NK-92 (cell line): ENCODE measurements around the gene KRTAP10-6.
"Not testable (repeated sequence)": the region's sequence is repeated elsewhere in the genome, so short reads cannot be mapped to it uniquely, and the experiment has no call there.

Experiments
- DNase-seq: peaks from one replicate; lab custom pipeline; 2025; ENCODE audit not compliant: unreplicated experiment; lab: John Stamatoyannopoulos, UW

The KRTAP10-6 gene, protein sequence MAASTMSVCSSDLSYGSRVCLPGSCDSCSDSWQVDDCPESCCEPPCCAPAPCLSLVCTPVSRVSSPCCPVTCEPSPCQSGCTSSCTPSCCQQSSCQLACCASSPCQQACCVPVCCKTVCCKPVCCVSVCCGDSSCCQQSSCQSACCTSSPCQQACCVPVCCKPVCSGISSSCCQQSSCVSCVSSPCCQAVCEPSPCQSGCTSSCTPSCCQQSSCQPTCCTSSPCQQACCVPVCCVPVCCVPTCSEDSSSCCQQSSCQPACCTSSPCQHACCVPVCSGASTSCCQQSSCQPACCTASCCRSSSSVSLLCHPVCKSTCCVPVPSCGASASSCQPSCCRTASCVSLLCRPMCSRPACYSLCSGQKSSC

DNA sequence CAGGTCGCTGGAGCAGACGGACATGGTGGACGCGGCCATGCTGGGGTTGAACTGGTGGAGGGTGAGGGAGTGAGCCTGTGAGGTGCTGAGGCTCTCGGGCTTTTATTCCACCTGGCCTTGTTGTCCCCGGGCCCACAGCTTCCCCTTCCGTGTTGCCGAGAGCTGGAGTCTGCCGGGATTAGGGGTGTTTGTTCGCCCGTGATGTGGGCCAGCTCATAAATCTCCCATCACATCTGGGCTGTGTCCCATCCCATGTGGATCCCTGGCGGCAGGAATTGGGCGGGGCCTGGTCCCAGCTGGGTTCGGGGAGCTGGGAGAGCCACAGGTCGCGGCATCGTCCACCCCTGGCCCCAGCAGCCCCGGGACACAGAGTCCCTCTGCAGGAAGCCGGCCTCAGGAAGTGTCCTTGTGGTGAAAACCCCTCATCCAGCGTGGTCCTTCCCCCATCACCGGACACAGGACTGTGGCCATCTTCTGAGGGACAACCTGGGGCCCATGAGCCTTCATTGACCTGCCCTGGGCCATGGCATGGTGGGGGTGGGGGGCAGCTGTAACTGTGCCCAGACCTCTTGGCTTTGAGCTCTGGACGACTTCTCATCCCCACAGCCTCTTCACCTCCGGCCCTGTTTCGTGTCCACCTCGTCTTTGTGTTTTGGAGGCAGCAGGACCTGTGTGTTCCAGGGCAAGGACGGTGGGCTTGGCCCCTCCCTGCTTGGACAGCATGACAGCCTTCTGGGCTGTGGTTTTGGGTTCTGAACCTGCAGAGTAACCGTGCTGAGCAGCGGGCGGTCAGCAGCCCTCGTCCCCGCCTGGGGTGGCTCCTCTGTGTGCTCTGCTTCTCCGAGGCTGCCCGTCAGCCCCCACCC is at the start of gene KRTAP10-6:
TSS of gene KRTAP10-6 (minus strand) at position 60 of the 866 bp plus-strand sequence. CDS start at position 39, 21 bp downstream.
- DNase-seq: no peak

DNA sequence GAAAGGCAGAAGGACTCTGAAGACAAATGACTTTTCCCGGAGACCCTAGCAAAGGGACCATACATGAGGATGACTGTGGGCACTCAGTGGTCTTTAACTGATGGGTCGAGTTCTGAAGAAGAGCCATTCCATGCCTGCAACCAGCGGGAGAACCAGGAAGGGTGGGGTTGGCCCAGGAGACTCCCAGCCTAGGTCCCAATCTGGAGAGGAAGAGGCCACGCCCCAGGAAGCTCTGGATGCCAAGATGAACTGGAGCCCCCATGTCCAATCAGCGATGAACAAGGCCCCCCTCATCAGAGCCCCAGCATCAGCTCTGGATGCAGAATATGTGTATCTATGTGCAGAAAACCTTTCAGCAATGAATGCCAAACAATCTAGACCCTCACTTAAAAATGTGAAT is 48.5 kb upstream of the KRTAP10-6 start:
- no peak for DNase-seq

DNA sequence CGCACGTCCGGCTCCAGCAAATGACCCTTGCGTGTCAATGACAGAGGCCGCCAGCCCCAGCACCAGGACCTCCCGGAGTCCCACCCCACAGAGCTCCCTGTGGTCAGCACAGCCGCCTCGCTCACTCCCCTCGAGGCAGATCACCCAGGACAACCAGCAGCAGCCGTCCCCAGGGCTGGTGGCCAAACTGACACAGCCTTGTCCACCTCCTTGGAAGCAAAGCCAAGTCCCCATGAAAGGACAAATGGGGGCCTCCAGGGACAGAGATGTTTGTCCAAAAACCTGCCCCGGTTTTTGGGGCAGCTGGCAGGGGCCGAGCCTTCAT is 47.0 kb upstream of the KRTAP10-6 start:
- no peak for DNase-seq

DNA sequence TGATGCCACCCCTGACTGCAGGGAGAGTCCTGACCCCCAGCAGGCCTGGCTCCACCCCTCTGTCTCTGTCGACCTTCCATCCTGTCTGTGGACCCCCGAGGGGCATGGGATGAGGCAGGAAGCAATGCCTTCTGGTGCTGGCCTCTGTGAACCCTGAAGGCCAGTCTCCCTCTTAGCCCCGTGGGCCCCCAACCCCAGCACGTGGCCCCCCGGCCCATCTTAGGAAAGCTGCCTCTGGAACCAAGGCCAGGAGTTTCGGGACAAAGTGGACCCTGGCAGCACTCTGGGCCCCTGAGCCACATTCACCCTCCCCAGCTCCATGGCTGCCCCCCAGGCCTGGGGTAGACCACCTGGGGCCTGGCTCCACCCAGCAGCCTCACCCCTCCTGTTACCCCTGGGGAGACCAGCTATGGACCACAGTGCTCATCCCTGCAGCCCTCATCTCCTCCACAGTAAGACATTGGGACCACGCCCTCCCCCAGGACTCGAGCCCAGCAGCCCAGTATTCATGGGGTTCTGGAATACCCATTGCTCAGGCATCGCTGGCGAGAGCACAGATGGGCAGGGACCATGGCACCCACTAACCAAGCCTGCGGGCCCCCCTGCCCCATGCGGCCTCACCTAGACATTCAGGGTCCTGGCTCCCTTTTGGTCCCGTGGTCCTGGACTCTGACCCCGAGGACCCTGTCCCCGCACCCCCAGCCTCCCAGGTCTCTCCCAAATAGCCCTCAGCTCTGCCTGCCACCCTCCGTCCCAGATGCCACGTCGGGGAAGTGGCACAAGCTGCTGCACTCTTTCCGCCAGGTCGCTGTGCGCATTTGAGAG is 46.4 kb upstream of the KRTAP10-6 start:
- not testable (repeated sequence) for DNase-seq

DNA sequence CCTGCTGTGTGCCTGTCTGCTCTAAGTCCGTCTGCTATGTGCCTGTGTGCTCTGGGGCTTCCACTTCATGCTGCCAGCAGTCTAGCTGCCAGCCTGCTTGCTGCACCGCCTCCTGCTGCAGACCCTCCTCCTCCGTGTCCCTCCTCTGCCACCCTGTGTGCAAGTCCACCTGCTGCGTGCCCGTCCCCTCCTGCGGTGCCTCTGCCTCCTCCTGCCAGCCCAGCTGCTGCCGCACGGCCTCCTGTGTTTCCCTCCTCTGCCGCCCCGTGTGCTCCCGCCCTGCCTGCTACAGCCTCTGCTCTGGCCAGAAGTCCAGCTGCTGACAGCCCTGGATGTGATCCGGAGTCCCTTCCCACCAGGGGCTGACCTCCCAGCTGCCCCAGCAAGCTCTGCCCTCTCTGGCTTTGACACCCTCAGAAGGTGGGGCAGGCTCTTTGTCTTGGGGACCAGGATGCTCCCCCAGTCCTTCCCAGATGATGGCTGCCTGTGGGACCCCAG is 45.6 kb upstream of the KRTAP10-6 start:
- not testable (repeated sequence) for DNase-seq

DNA sequence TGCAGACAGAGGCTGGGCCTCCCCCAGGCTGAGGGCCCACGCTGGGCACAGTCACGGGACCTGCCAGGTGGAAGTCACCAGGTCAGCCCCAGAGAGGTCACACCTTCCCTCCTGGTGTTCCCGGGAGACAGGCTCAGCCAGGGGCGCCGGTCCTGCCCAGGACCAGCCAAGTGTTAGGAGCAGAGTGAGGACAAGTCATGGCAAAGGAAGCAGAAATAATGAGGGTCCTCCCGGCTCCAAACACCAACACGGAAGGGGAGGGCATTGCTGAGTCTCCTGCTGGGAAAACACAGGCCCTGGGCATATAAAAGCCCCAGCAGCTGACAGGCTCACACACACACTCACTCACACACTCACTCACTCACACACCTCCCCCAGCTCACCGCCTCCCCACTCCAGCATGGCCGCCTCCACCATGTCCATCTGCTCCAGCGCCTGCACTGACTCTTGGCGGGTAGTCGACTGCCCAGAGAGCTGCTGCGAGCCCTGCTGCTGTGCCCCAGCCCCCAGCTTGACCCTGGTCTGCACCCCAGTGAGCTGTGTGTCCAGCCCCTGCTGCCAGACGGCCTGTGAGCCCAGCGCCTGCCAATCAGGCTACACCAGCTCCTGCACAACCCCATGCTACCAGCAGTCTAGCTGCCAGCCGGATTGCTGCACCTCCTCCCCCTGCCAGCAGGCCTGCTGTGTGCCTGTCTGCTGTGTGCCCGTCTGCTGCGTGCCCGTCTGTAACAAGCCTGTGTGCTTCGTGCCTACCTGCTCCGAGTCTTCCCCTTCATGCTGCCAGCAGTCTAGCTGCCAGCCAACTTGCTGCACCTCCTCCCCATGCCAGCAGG is 44.9 kb upstream of the KRTAP10-6 start, which contains the start of gene KRTAP10-10:
TSS of gene KRTAP10-10 (plus strand) at position 339 of the 833 bp plus-strand sequence. CDS start at position 401, 62 bp downstream.
- no peak for DNase-seq

DNA sequence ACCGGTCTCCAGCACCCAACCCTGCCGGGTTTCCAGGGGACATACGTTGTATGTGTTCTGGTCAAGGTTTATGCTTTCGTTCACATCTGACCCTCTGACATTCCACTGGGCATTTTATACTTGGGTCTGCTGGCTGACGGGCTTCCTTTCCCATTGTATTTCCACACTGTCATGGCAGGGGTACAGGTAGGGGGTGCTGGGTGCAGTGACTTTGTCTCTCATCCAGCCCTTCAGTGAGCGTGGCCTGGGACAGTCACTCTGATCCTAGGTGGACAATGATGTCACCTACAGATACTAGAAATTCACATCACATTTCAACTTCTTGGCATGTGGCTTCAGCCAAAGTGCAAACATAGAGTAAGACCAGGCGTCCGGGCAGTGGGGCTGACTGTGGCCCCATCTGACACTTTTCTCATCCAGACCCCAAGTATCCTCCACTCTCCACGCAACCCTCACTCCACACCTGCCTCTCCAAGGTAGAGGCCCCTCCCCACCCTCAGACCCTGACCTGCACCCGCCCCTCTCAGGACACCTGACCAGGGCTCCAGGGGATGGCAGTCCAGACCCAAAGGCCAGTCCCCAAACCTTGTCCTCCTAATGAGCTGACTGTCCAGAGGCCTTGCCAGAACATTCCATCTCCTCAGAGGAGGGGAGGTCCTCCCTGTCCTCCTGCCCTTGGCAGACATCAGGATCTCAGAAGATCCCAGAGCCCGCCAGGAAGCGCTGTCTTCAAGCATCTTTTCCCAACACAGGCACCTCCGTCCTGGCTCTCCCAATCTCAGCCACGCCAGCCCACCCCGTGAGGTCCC is 44.1 kb upstream of the KRTAP10-6 start:
- no peak for DNase-seq

DNA sequence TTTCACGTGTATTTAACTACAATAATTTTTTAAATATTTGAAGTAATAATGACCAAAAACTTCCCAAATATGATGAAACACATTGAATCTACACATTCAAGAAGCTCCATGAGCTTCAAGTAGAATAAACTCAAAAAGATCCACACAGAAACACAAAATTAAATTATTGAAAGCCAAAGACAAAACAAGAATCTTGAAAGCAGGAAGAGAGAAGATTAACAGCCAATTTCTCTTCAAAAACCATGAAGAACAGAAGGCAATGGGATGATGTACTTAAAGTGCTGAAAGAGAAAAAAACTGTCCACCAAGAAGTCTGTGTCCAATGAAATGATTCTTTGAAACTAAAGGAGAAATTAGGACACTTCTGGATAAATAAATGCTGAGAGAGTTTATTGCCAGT is 39.8 kb upstream of the KRTAP10-6 start:
- no peak for DNase-seq

DNA sequence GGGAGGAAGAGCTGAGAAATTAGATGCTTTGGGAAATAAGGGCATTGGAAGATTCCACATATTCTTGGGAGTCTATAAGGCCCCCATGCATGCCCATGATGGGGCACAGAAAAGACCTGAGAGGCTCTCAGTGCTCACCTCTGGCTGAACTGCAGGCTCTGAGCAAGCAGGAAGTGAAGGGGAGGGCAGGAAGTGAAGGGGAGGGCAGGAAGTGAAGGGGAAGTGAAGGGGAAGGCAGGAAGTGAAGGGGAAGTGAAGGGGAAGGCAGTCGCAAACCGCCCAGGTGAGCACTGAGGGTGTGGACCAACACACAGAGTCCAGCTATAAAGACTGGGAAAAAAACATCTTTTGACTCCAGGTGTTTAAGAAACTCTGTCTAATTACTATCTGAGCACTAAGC is 38.1 kb upstream of the KRTAP10-6 start:
- DNase-seq: no peak

DNA sequence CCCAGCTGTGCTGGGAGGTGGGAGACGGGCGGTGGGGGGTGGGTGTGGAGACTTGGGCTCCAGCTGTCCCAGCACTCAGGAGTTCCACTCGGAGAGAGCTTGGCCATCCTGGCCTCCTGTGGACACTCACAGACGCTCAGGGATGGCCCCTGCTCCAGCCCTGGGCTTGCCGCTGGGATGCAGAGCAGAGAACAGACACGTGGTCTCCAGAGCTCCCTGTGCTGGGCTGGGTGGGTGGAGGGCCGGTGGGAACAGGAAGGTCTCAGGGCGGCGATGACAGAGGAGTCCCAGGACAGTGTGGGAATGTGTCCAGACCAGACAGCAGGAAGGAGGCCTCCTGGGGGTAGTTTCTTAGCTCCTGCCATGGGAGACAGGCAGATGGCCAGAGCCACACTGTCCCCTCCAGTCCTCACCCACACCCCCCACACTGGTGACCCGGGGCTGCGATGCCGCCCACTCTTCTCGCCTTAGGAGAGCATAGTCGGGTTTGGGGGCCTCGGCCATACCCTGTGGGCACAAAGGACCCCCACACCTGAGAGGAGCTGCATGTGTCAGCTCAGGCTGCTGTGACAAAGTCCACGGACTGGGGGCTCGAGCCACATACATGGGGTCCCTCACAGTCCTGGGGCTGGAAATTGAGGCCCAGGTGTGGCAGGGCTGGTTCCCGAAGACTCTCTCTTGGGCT is 36.5 kb upstream of the KRTAP10-6 start:
- DNase-seq: no peak

DNA sequence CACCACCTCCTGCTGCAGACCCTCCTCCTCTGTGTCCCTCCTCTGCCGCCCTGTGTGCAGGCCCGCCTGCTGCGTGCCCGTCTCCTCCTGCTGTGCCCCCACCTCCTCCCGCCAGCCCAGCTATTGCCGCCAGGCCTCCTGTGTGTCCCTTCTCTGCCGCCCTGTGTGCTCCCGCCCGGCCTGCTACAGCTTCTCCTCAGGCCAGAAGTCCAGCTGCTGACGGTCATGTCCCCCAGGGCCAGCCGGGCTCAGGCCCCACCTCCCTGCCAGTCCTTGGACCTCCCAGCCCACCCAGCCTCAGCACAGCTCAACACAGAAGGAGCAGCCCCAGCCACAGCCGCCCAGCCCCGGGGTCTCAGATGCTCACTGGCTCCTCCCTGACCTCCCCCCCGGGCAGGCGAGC is 35.5 kb upstream of the KRTAP10-6 start:
- not testable (repeated sequence) for DNase-seq

DNA sequence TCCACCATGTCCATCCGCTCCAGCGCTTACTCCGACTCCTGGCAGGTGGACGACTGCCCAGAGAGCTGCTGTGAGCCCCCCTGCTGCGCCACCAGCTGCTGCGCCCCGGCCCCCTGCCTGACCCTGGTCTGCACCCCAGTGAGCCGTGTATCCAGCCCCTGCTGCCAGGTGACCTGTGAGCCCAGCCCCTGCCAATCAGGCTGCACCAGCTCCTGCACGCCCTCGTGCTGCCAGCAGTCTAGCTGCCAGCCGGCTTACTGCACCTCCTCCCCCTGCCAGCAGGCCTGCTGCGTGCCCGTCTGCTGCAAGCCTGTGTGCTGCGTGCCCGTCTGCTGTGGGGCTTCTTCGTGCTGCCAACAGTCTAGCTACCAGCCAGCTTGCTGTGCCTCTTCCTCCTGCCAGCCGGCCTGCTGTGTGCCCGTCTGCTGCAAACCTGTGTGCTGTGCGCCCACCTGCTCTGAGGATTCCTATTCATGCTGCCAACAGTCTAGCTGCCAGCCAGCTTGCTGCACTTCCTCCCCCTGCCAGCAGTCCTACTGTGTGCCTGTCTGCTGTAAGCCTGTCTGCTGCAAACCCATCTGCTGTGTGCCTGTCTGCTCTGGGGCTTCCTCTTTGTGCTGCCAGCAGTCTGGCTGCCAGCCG is 35.0 kb upstream of the KRTAP10-6 start:
- DNase-seq: not testable (repeated sequence)

DNA sequence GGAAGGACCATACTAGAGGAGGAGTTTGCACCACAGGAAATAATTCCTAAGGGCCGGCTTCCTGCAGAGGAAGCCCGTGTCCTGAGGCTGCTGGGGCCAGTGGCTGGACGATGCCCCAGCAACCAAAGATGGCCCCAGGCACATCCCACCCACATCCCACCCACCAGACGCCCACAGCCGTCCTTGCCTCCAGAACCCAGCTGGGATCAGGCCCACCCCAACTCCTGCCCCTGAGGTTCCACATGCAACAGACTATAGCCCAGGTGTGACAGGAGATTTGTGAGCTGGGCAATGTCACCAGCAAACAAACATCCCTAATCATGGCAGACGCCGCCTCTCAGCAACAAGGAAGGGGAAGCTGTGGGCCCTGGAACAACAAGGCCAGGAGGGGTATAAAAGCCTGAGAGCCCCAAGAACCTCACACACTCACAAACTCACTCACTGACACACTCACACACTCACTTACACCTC is 34.4 kb upstream of the KRTAP10-6 start, which contains the start of gene KRTAP10-9:
TSS of gene KRTAP10-9 (plus strand) at position 421 of the 471 bp plus-strand sequence. CDS start 79 bp downstream, outside the sequence.
- DNase-seq: no peak

DNA sequence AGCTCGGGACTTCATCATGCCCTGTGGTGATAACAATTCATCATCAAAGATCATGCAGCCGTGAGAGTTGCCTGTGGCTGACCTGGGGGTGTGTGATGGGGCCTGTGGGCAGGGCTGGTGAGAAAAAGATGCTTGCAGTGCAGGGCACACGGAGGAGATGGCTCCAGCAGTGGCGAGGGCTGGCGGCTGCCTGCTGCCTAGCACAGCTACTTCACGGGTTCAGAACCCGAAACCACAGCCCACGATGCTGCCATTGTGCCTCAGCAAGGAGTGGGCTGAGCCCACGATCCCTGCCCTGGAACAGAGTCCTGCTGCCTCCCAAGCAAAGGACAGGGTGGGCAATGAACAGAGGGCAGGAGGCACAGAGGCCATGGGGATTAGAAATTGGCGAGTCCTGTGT is 34.0 kb upstream of the KRTAP10-6 start:
- no peak for DNase-seq

DNA sequence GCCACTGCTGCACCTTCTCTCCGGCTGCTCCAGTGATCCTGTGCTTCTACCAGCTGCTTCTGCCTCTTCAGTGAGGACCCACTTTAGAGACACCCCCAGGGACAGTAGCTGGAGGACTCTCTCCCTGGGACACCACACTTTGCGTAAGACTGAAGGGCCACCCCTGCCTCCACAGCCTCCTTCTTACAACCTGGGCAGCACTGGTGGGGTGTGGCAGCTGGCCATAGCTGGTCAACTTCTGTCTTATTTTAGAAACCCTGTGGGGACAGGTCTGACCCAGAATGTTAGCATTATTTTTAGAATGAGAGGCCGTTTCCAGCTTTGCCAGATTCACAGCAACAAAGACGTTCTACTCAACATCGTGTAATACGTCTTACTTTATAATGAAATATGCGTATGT is 33.5 kb upstream of the KRTAP10-6 start:
- no peak for DNase-seq

DNA sequence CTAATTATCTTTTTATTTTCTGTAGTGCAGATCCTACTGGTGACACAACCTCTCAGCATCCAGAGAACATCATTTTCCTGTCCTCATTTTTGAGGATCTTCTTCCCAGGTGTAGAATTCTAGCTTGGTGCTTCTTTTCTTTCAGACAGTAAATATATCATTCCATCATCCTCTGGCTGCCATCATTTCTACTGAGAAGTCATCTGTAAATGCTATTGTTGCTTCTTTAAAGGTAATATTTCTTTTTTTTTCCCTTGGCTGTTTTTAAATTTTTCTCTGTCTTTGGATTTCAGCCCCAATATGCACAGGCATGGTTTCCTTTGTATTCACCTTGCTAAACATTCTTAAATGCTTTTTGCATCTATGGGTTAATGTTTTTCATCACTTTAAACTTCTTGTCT is 31.3 kb upstream of the KRTAP10-6 start:
- no peak for DNase-seq

DNA sequence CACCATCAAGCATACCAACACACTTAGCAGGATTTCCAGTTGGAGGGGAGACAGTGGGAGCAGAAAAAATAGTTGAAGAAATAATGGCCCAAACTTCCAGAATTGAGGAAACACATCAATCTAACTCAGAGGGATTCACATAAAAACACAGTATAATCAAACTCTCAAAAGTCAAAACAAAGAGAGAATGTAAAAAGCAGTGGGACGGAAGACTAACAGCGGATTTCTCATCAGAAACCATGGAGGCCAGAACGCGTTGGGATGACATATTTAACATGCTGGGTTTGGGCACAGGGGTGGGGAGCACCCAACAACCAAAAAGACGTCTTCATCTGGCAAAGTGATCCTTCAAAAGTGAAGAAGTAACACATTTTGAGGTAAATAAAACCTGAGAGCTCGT is 27.6 kb upstream of the KRTAP10-6 start:
- DNase-seq: no peak

DNA sequence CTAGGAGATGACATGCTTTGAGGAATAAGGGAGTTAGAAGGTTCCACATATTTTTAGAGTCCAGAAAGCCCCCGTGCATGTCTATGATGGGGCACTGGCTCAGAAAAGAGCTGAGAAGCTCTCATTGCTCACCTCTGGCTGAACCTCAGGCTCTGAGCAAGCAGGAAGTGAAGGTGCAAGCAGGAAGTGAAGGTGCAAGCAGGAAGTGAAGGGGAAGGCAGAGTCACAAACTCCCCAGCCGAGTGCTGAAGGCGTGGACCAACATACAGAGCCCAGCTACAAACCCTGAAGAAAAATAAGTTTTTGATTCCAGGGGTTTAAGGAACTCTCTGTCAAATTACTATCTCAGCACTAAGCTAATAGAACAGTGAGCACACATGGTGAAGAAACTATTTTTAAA is 26.6 kb upstream of the KRTAP10-6 start:
- DNase-seq: no peak
